A549 (cell line): Measurements from ENCODE around the gene GPATCH4. TPM values are rescaled to one million over a fixed set of nuclear protein-coding genes. Genes with fewer than 3 reads are reported as not detected.

ENCODE experiments used
- ATAC-seq, 2 experiments: fragments of 200-7000 bp in 1 of 2; fragments of >200 bp in 1 of 2; cut with Nextera tagmentation in 1 of 2; cut with Tn5 transposase in 1 of 2; 3 replicates each; pipeline versions ENCODE4 v1.8.0 to v1.9.1; 2018 to 2020; ENCODE audit warnings: mild to moderate bottlenecking in 1 of 2, moderate library complexity in 1 of 2
- CTCF ChIA-PET: fragments of 300-600 bp; sonication (Branson Sonifier 250); formaldehyde crosslinking; extraction: SDS; loops from one replicate; lab custom pipeline; 2021; ENCODE audit warnings: antibody characterized with exemption, inconsistent platforms; lab: Yijun Ruan, JAX
- POLR2A ChIA-PET: fragments of 350-600 bp; formaldehyde crosslinking; extraction: SDS; loops from one replicate; lab custom pipeline; 2021; ENCODE audit warnings: antibody characterized with exemption, inconsistent platforms; lab: Yijun Ruan, JAX
- DNase-seq, 2 experiments: peaks; one replicate each; pipeline versions ENCODE4 v3.0.0 to v3.0.0-alpha.2; 2011 to 2016; ENCODE audit warnings: low read depth in 1 of 2, low spot score in 1 of 2
- FAIRE-seq: peaks from 2 replicates; lab custom pipeline; 2011; peaks lifted over from hg19 to GRCh38; lab: Jason Lieb, UNC
- H3K27ac ChIP-seq, 2 experiments: fragments of >200 bp; sonication (Bioruptor Twin); formaldehyde crosslinking; 3 replicates each; pipeline ENCODE4 v1.5.1; 2016 to 2017
- H3K4me1 ChIP-seq: fragments of >200 bp; sonication (Bioruptor Twin); formaldehyde crosslinking; 3 replicates; pipeline ENCODE4 v1.6.1; 2016
- H3K4me2 ChIP-seq: fragments of >200 bp; sonication (Bioruptor Twin); formaldehyde crosslinking; 3 replicates; pipeline ENCODE4 v1.6.1; 2016
- H3K4me3 ChIP-seq: fragments of >200 bp; sonication (Bioruptor Twin); formaldehyde crosslinking; 3 replicates; pipeline ENCODE4 v1.5.1; 2016
- H3K9me3 ChIP-seq: fragments of >200 bp; sonication (Bioruptor Twin); formaldehyde crosslinking; 3 replicates; pipeline ENCODE4 v1.6.1; 2016
- BHLHE40 ChIP-seq: IDR thresholded peaks from 2 replicates; pipeline ENCODE4 v1.6.1; 2012; ENCODE audit warnings: low read depth, low read length, inconsistent platforms
- CHD4 ChIP-seq: fragments of 200-600 bp; sonication (generic); IDR thresholded peaks from 2 replicates; pipeline ENCODE4 v1.6.1; 2016; ENCODE audit warnings: antibody characterized with exemption, mild to moderate bottlenecking, borderline replicate concordance
- EHMT2 ChIP-seq: fragments of 200-600 bp; sonication (generic); IDR thresholded peaks from 2 replicates; pipeline ENCODE4 v1.6.1; 2016; ENCODE audit warnings: antibody characterized with exemption, low read depth, mild to moderate bottlenecking, moderate library complexity
- FOSL2 ChIP-seq, 2 experiments: fragments of 450-650 bp in 1 of 2; fragments of >200 bp in 1 of 2; sonication (Bioruptor Twin) in 1 of 2; formaldehyde crosslinking; IDR thresholded peaks; 2 replicates each; pipeline versions ENCODE4 v1.5.0 to v1.6.1; 2016 to 2020; ENCODE audit warnings: mild to moderate bottlenecking in 1 of 2, moderate library complexity in 1 of 2
- GATA3 ChIP-seq: IDR thresholded peaks from 2 replicates; pipeline ENCODE4 v1.6.1; 2012; ENCODE audit warnings: borderline replicate concordance
- MAFK ChIP-seq: fragments of 450-650 bp; IDR thresholded peaks from 2 replicates; pipeline ENCODE4 v1.6.1; 2014; ENCODE audit not compliant: partially characterized antibody
- MAZ ChIP-seq: fragments of 150-350 bp; IDR thresholded peaks from 2 replicates; pipeline ENCODE4 v1.6.1; 2014; ENCODE audit warnings: antibody characterized with exemption, low read depth, low read length, borderline replicate concordance
- MYC ChIP-seq: IDR thresholded peaks from 2 replicates; pipeline ENCODE4 v1.6.1; 2012; ENCODE audit warnings: mild to moderate bottlenecking, inconsistent platforms, low read length, improper control_type of control experiment, borderline replicate concordance
- NPAS2 ChIP-seq: fragments of 250-450 bp; sonication (Bioruptor Pico); IDR thresholded peaks from 2 replicates; pipeline ENCODE4 v1.8.0; 2022; ENCODE audit warnings: mild to moderate bottlenecking, moderate library complexity, borderline replicate concordance
- PHF8 ChIP-seq: fragments of 200-600 bp; sonication (generic); IDR thresholded peaks from 2 replicates; pipeline ENCODE4 v1.6.1; 2016; ENCODE audit warnings: low read depth, mild to moderate bottlenecking, antibody characterized with exemption, moderate library complexity, borderline replicate concordance
- TFCP2L1 ChIP-seq: fragments of 250-450 bp; sonication (Bioruptor Pico); IDR thresholded peaks from 2 replicates; pipeline ENCODE4 v1.5.0; 2021; ENCODE audit warnings: mild to moderate bottlenecking
- WGBS: methylation state at CpG from one replicate; pipeline ENCODE4 v1.1.6; 2017; ENCODE audit errors: missing lambda C conversion rate; 5-methylcytosine and 5-hydroxymethylcytosine counted together
- polyA plus RNA-seq, 4 experiments: library from polyadenylated mRNA; depleted of rRNA in 3 of 4; stranded (reverse); fragments of >200 nt; fragmentation: RNase III in 1 of 4; extraction: RNeasy Plus Mini Kit Qiagen cat#74134 plus additional on column Dnase treatment in 1 of 4; gene quantifications; 2 replicates in 3 of 4; 3 replicates in 1 of 4; pipeline ENCODE4 v1.2.3, GENCODE V29; 2011 to 2017
- TF ChIP-seq, protein P1 (sequence below): fragments of 200-600 bp; sonication (generic); IDR thresholded peaks from 2 replicates; pipeline ENCODE4 v1.6.1; 2016; ENCODE audit warnings: antibody characterized with exemption, mild to moderate bottlenecking, moderate library complexity
- TF ChIP-seq, protein P2 (sequence below): fragments of >200 bp; sonication (Bioruptor Twin); formaldehyde crosslinking; IDR thresholded peaks from 3 replicates; pipeline ENCODE4 v1.6.1; 2016

Gene GPATCH4
- polyA plus RNA-seq, 2 of the 4 experiments (the other 2 are of a cell fraction): 68.1 to 85.2 TPM

DNA sequence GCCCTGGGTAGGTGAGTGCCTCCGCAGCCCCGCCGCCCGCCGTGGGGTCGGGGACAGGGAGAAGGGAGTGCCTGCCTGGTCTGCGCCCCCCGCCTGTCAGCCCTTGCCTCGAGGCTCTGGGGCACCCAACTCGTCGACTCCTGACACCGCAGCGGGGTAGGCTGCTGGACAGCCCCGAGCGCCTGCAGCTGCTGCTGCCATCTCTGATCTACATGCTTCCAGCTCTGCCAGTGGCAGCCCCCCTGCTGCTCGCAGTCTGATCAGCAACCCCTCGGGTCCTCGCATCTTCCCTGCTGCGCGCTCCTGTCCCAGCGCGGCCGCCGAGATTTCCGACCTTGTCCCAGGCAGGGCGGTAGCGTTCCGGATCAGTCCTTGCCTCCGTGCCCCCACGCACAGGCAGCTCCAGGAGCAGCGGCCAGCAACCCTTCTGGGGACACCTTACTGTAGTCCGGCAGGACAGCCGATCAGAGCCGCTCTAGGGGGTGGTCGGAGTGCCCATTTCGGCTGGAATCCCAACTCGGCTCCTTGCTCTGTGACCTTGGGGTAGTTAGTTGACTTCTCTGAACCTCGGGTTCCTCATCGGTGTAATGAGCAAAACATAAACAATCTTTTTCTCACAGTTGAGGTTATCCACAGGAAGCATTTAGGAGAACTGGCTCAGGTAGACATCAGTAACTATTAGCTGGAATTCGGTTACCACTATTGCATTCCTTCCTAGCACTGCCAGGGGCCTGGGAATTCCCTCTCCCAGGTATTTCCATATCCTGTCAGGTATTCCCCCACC, 41.2 kb upstream of the GPATCH4 start:
- H3K27ac ChIP-seq: no peak overlapping the region
- DNase-seq (no peak), FAIRE-seq (no peak), ATAC-seq (no peak)
- no peak for TF ChIP-seq CHD4
- H3K4me1 ChIP-seq: no peaks in the 10 kb centered on the region
- ChIA-PET POLR2A (interaction anchor here (1.0 kb wide), 1 partner anchor 86 kb away, joined by 4 read pairs; the partner anchor contains the start of genes ISG20L2 and METTL25B), CTCF (interaction anchor here (0.5 to 17.8 kb wide), 10 partner anchors 10 to 257 kb away, joined by 3 to 323 read pairs (median 4); partner anchors contain the start of genes HAPLN2 and NTRK1)
- no peak overlapping the region for H3K4me3 ChIP-seq
- no peak overlapping the region for H3K4me2 ChIP-seq
- no peaks in the 10 kb centered on the region for H3K9me3 ChIP-seq
- 95% methylated on average over 33 of the region's 40 CpGs for WGBS

DNA sequence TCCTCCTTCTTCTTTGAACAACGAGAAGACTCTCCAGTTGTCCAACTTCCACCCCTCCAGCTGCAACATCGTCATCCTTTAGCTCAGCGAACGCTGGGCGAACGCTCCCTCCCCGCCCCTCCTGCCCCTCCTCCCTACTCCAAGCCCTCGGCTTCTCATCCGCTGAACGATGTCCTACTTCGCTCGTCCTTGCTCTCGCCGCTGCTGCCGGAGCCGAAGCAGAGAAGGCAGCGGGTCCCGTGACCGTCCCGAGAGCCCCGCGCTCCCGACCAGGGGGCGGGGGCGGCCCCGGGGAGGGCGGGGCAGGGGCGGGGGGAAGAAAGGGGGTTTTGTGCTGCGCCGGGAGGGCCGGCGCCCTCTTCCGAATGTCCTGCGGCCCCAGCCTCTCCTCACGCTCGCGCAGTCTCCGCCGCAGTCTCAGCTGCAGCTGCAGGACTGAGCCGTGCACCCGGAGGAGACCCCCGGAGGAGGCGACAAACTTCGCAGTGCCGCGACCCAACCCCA, 40.5 kb upstream of the GPATCH4 start, which contains the start of gene BCAN:
Gene BCAN (plus strand): TSS at position 357 of the 504 bp plus-strand sequence. CDS start 3,938 bp downstream, outside the sequence.
- CTCF ChIA-PET: interaction anchor here (1.3 to 17.8 kb wide), 6 partner anchors 11 to 84 kb away, joined by 3 to 323 read pairs (median 6); partner anchors contain the start of genes HAPLN2 and NES
- Histone ChIP-seq H3K9me3 (no peaks in the 10 kb centered on the region), H3K4me1 (no peaks in the 10 kb centered on the region), H3K27ac (no peak within 1 kb of the TSS)
- ATAC-seq (no peak), FAIRE-seq (no peak)
- POLR2A ChIA-PET: no interaction called here
- TF ChIP-seq BHLHE40: no peak
- no peak for TF ChIP-seq MYC
- TF ChIP-seq TFCP2L1 (CRISPR knock-in tag): no peak
- no peak for TF ChIP-seq GATA3
- no peak for TF ChIP-seq NPAS2 (CRISPR knock-in tag)
- TF ChIP-seq, protein P1, sequence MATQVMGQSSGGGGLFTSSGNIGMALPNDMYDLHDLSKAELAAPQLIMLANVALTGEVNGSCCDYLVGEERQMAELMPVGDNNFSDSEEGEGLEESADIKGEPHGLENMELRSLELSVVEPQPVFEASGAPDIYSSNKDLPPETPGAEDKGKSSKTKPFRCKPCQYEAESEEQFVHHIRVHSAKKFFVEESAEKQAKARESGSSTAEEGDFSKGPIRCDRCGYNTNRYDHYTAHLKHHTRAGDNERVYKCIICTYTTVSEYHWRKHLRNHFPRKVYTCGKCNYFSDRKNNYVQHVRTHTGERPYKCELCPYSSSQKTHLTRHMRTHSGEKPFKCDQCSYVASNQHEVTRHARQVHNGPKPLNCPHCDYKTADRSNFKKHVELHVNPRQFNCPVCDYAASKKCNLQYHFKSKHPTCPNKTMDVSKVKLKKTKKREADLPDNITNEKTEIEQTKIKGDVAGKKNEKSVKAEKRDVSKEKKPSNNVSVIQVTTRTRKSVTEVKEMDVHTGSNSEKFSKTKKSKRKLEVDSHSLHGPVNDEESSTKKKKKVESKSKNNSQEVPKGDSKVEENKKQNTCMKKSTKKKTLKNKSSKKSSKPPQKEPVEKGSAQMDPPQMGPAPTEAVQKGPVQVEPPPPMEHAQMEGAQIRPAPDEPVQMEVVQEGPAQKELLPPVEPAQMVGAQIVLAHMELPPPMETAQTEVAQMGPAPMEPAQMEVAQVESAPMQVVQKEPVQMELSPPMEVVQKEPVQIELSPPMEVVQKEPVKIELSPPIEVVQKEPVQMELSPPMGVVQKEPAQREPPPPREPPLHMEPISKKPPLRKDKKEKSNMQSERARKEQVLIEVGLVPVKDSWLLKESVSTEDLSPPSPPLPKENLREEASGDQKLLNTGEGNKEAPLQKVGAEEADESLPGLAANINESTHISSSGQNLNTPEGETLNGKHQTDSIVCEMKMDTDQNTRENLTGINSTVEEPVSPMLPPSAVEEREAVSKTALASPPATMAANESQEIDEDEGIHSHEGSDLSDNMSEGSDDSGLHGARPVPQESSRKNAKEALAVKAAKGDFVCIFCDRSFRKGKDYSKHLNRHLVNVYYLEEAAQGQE: no peak
- TF ChIP-seq, protein P2, sequence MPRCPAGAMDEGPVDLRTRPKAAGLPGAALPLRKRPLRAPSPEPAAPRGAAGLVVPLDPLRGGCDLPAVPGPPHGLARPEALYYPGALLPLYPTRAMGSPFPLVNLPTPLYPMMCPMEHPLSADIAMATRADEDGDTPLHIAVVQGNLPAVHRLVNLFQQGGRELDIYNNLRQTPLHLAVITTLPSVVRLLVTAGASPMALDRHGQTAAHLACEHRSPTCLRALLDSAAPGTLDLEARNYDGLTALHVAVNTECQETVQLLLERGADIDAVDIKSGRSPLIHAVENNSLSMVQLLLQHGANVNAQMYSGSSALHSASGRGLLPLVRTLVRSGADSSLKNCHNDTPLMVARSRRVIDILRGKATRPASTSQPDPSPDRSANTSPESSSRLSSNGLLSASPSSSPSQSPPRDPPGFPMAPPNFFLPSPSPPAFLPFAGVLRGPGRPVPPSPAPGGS: no peak
- no peak for TF ChIP-seq EHMT2
- no peak for TF ChIP-seq MAFK
- no peak for TF ChIP-seq PHF8
- TF ChIP-seq, all 56 proteins: peak for 0
- no peak within 1 kb of the TSS for H3K4me3 ChIP-seq
- H3K4me2 ChIP-seq: no peak within 1 kb of the TSS
- DNase-seq: no peak
- 95% methylated on average over 31 of the region's 46 CpGs for WGBS

DNA sequence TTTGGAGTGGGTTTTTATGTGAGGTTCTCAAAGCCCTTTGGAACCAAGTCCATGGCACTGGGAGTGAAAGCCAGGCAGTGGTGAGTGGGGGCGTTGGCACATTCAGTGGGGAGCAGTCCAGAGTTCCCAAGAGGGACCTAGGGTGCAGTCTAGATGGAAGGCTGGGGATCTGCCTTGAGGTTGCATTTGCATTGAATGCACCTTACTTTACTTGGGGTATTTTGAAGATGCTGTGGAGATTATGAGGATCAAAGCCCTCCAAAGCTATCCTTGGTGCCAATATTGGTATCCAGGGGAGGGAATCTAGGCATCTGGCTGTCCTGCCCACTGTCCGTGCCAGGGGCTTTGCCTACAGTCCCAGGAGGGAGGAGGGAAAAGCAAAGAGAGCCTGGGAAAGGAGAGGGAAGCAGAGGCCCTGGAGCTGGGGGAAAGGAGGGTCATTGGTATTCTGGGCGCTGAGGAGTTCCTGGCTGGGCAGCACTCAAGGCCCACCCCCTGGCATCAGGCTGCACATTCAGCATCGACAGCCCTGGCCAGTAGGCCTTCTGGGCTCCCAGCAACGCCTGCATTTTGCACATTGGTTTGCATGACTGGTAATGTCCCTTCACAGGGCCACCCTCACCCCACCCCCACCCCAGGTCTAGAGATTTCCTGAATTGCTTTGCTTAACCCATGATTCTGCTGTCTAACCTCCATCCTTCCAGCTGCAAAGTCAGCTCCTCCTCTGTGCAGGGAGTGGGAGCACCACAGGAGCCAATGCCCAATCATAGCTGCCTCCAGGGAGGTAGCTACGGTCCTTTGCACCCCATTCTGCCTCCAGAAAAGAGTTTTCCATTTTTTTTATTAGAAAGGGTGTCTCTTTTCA, 39.8 kb upstream of the GPATCH4 start:
- WGBS: 85% methylated on average over 6 of the region's 6 CpGs
- FAIRE-seq: no peak

More for the DNA sequence above, 39.8 kb upstream of the GPATCH4 start:
- ChIA-PET CTCF (interaction anchor here (1.3 to 17.8 kb wide), 7 partner anchors 8 to 85 kb away, joined by 3 to 323 read pairs (median 6); partner anchors contain the start of genes HAPLN2 and NES), POLR2A (no interaction called here)
- Histone ChIP-seq H3K4me2 (no peak overlapping the region), H3K27ac (no peak overlapping the region), H3K4me1 (no peaks in the 10 kb centered on the region), H3K9me3 (no peaks in the 10 kb centered on the region), H3K4me3 (no peak overlapping the region)
- DNase-seq: no peak
- TF ChIP-seq TFCP2L1 (CRISPR knock-in tag) (no peak), FOSL2 (IDR thresholded peaks at IDR 0.05) (no peak), FOSL2 (CRISPR knock-in tag; IDR thresholded peaks at IDR 0.05) (no peak), MAZ (no peak)
- no peak for ATAC-seq
